Activated naive CD4-positive, alpha-beta T cell treated with Interleukin-2 at 50 U/mL for 16 hours (primary cell): ENCODE data around the gene DEUP1.
"Not testable (repeated sequence)": the region's sequence is repeated elsewhere in the genome, so short reads cannot be mapped to it uniquely, and the experiment has no call there.

Experiments used
- DNase-seq: peaks from one replicate; pipeline ENCODE4 v3.0.0-alpha.2; 2020

The DEUP1 gene

GRCh38 chr11:93361435-93361834 is 30.9 kb downstream of the DEUP1 start:
- no peak for DNase-seq

GRCh38 chr11:93368022-93368421 is 37.5 kb downstream of the DEUP1 start:
- no peak for DNase-seq

- no peak for DNase-seq
Measured at GRCh38 chr11:93370260-93370659, 39.7 kb downstream of the DEUP1 start.

GRCh38 chr11:93389737-93390136 is 59.2 kb downstream of the DEUP1 start:
- no peak for DNase-seq

GRCh38 chr11:93392867-93393266 is 62.3 kb downstream of the DEUP1 start:
- no peak for DNase-seq

- DNase-seq, result no peak
Measured at GRCh38 chr11:93393386-93393785, 62.8 kb downstream of the DEUP1 start.

- DNase-seq, result no peak
Measured at GRCh38 chr11:93394488-93394887, 63.9 kb downstream of the DEUP1 start.

GRCh38 chr11:93396316-93396715 is 65.8 kb downstream of the DEUP1 start:
- no peak for DNase-seq

- no peak for DNase-seq
Measured at GRCh38 chr11:93403930-93404329, 73.4 kb downstream of the DEUP1 start.

GRCh38 chr11:93407777-93408401 is 77.3 kb downstream of the DEUP1 start:
- no peak for DNase-seq

GRCh38 chr11:93410441-93410840 is 79.9 kb downstream of the DEUP1 start:
- no peak for DNase-seq

GRCh38 chr11:93411705-93412104 is 81.2 kb downstream of the DEUP1 start:
- no peak for DNase-seq

- no peak for DNase-seq
Measured at GRCh38 chr11:93432247-93432646, 101.7 kb downstream of the DEUP1 start.

GRCh38 chr11:93443232-93443631 is 112.7 kb downstream of the DEUP1 start:
- not testable (repeated sequence) for DNase-seq

- DNase-seq, result peak; percentile 28
Measured at GRCh38 chr11:93444617-93445073, 114.1 kb downstream of the DEUP1 start.

- no peak for DNase-seq
Measured at GRCh38 chr11:93458286-93458685, 127.7 kb downstream of the DEUP1 start.

- DNase-seq, result not testable (repeated sequence)
Measured at GRCh38 chr11:93463666-93464065, 133.1 kb downstream of the DEUP1 start.

- no peak for DNase-seq
Measured at GRCh38 chr11:93464927-93465540, 134.5 kb downstream of the DEUP1 start.

GRCh38 chr11:93467054-93467453 is 136.5 kb downstream of the DEUP1 start:
- DNase-seq, result no peak

GRCh38 chr11:93468290-93468689 is 137.7 kb downstream of the DEUP1 start:
- no peak for DNase-seq

- DNase-seq, result no peak
Measured at GRCh38 chr11:93474123-93474522, 143.6 kb downstream of the DEUP1 start.

- DNase-seq, result no peak
Measured at GRCh38 chr11:93476796-93477195, 146.3 kb downstream of the DEUP1 start.

GRCh38 chr11:93477684-93478234 is 147.2 kb downstream of the DEUP1 start:
- no peak for DNase-seq

GRCh38 chr11:93478841-93479240 is 148.3 kb downstream of the DEUP1 start:
- DNase-seq, result no peak

GRCh38 chr11:93480256-93480655 is 149.7 kb downstream of the DEUP1 start:
- DNase-seq, result no peak
